ENCODE measurements around the gene PTP4A1. TPM values are rescaled to one million over a fixed set of nuclear protein-coding genes. Genes with fewer than 3 reads are reported as not detected.

Gene PTP4A1
- total and polyA plus RNA-seq, 2 of the 13 experiments (the other 11 are each of a cell fraction or from before 2014, with no cell fraction given), result 141 to 376 TPM

GRCh38 chr6:63565058-63565726, 7.1 kb upstream of the PTP4A1 start (continued):
- TF ChIP-seq NR2F1 (CRISPR knock-in tag; IDR thresholded peaks at IDR 0.05), result peak in 1 of 2 experiments; percentile 48; a peak in 2 of 4 replicates
- TF ChIP-seq NCOR1 (IDR thresholded peaks at IDR 0.05; ENCODE audit: borderline replicate concordance, low read length), result peak; percentile 99
- TF ChIP-seq, protein P1, sequence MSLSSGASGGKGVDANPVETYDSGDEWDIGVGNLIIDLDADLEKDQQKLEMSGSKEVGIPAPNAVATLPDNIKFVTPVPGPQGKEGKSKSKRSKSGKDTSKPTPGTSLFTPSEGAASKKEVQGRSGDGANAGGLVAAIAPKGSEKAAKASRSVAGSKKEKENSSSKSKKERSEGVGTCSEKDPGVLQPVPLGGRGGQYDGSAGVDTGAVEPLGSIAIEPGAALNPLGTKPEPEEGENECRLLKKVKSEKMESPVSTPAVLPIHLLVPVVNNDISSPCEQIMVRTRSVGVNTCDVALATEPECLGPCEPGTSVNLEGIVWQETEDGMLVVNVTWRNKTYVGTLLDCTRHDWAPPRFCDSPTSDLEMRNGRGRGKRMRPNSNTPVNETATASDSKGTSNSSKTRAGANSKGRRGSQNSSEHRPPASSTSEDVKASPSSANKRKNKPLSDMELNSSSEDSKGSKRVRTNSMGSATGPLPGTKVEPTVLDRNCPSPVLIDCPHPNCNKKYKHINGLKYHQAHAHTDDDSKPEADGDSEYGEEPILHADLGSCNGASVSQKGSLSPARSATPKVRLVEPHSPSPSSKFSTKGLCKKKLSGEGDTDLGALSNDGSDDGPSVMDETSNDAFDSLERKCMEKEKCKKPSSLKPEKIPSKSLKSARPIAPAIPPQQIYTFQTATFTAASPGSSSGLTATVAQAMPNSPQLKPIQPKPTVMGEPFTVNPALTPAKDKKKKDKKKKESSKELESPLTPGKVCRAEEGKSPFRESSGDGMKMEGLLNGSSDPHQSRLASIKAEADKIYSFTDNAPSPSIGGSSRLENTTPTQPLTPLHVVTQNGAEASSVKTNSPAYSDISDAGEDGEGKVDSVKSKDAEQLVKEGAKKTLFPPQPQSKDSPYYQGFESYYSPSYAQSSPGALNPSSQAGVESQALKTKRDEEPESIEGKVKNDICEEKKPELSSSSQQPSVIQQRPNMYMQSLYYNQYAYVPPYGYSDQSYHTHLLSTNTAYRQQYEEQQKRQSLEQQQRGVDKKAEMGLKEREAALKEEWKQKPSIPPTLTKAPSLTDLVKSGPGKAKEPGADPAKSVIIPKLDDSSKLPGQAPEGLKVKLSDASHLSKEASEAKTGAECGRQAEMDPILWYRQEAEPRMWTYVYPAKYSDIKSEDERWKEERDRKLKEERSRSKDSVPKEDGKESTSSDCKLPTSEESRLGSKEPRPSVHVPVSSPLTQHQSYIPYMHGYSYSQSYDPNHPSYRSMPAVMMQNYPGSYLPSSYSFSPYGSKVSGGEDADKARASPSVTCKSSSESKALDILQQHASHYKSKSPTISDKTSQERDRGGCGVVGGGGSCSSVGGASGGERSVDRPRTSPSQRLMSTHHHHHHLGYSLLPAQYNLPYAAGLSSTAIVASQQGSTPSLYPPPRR (CRISPR knock-in tag; IDR thresholded peaks at IDR 0.05; ENCODE audit: borderline replicate concordance), result peak; percentile 25; the same call in 1 of the 2 replicates
- TF ChIP-seq SNAPC2 (CRISPR knock-in tag; IDR thresholded peaks at IDR 0.05), result no peak
- no peak for TF ChIP-seq FOXA1 (IDR thresholded peaks at IDR 0.05)
- peak; percentile 70 for TF ChIP-seq FOXA1 (CRISPR knock-in tag; IDR thresholded peaks at IDR 0.05)
- TF ChIP-seq ZNF350 (CRISPR knock-in tag; IDR thresholded peaks at IDR 0.05; ENCODE audit: borderline replicate concordance, low read depth), result no peak
- peak; percentile 90; the same call in 1 of the 2 replicates for TF ChIP-seq TP53 (CRISPR knock-in tag; conservative IDR thresholded peaks at IDR 0.05)
- TF ChIP-seq FOXK1 (CRISPR knock-in tag; IDR thresholded peaks at IDR 0.05; ENCODE audit: borderline replicate concordance, low read depth), result peak; percentile 82; the same call in 1 of the 2 replicates
- peak; percentile 70; the same call in 1 of the 2 replicates for TF ChIP-seq SMARCE1 (IDR thresholded peaks at IDR 0.05; ENCODE audit: borderline replicate concordance)
- TF ChIP-seq MZF1 (CRISPR knock-in tag; IDR thresholded peaks at IDR 0.05; ENCODE audit: borderline replicate concordance), result no peak
- peak; percentile 72 for TF ChIP-seq PHF21A (CRISPR knock-in tag; IDR thresholded peaks at IDR 0.05)
- no peak; the same call in 1 of the 2 replicates for TF ChIP-seq ZNF281 (CRISPR knock-in tag; IDR thresholded peaks at IDR 0.05; ENCODE audit: borderline replicate concordance)
- 0 out of 2 replicates have a peak, but pooled peaks have one; percentile 17 for TF ChIP-seq GATAD1 (CRISPR knock-in tag; IDR thresholded peaks at IDR 0.05)
- TF ChIP-seq SOX6 (IDR thresholded peaks at IDR 0.05), result no peak
- peak; percentile 71 for TF ChIP-seq SOX6 (CRISPR knock-in tag; IDR thresholded peaks at IDR 0.05)
- peak; percentile 77 for TF ChIP-seq ZNF644 (CRISPR knock-in tag; IDR thresholded peaks at IDR 0.05; ENCODE audit: low read depth)
- peak; percentile 87 for TF ChIP-seq FOXA3 (CRISPR knock-in tag; IDR thresholded peaks at IDR 0.05)
- TF ChIP-seq MEIS1 (CRISPR knock-in tag; IDR thresholded peaks at IDR 0.05; ENCODE audit: borderline replicate concordance), result peak; percentile 65; the same call in 1 of the 2 replicates
- no peak for TF ChIP-seq ATAD3A (CRISPR knock-in tag; IDR thresholded peaks at IDR 0.05)
- peak; percentile 91 to 96 for TF ChIP-seq MAFK (conservative IDR thresholded peaks at IDR 0.05 in 1 of 2, IDR thresholded peaks at IDR 0.05 in 1 of 2; ENCODE audit: low read length in 2 of 2)
- 0 out of 2 replicates have a peak, but pooled peaks have one; percentile 46 for TF ChIP-seq ZBTB43 (CRISPR knock-in tag; conservative IDR thresholded peaks at IDR 0.05)
